IMR-90 (cell line): ENCODE data around the gene CCNL2. TPM values are rescaled to one million over a fixed set of nuclear protein-coding genes. Genes with fewer than 3 reads are reported as not detected.
A peak's percentile ranks its signal among the peaks of the same experiment; 100 is the strongest.

Experiments used
- ATAC-seq: fragments of 200-7000 bp; cut with Tn5 transposase; 2 replicates; pipeline ENCODE4 v1.9.1; 2020; ENCODE audit warnings: low read depth, mild to moderate bottlenecking, moderate library complexity
- BruUV-seq: library from RNA; stranded (reverse); fragments of 400-500 nt; replicated peaks from 2 replicates; lab custom pipeline; 2021; lab: Mats Ljungman, UMichigan
- CTCF ChIA-PET: fragments of 300-600 bp; formaldehyde crosslinking; extraction: SDS; loops from one replicate; lab custom pipeline; 2021; ENCODE audit warnings: antibody characterized with exemption; lab: Yijun Ruan, JAX
- POLR2A ChIA-PET: fragments of 300-600 bp; sonication (Branson Sonifier 250); formaldehyde crosslinking; loops from one replicate; lab custom pipeline; 2022; ENCODE audit warnings: antibody characterized with exemption; ENCODE audit not compliant: unreplicated experiment; lab: Charles Lee
- DNase-seq: peaks from one replicate; pipeline ENCODE4 v3.0.0; 2013
- H2AFZ ChIP-seq: replicated peaks from 2 replicates; pipeline ENCODE3; 2013; ENCODE audit warnings: low read length, mild to moderate bottlenecking; ENCODE audit not compliant: poor library complexity
- H2AK5ac ChIP-seq: 2 replicates; pipeline ENCODE4 v1.6.1; 2013; ENCODE audit warnings: low read depth, low read length, inconsistent platforms
- H2AK9ac ChIP-seq: replicated peaks from 2 replicates; pipeline ENCODE3; 2013; ENCODE audit warnings: mild to moderate bottlenecking, low read depth, low read length, moderate library complexity; ENCODE audit not compliant: poor library complexity
- H2BK120ac ChIP-seq: 2 replicates; pipeline ENCODE4 v1.6.1; 2013; ENCODE audit warnings: low read depth, low read length, inconsistent platforms
- H2BK15ac ChIP-seq: 3 replicates; pipeline ENCODE4 v1.6.1; 2013; ENCODE audit warnings: low read depth, low read length, inconsistent platforms
- H2BK20ac ChIP-seq: 2 replicates; pipeline ENCODE4 v1.6.1; 2013; ENCODE audit warnings: low read depth, mild to moderate bottlenecking, inconsistent platforms, low read length, moderate library complexity
- H2BK5ac ChIP-seq: 2 replicates; pipeline ENCODE4 v1.6.1; 2013; ENCODE audit warnings: mild to moderate bottlenecking, low read depth, low read length, inconsistent platforms; ENCODE audit not compliant: poor library complexity, severe bottlenecking
- H3K14ac ChIP-seq: replicated peaks from 2 replicates; pipeline ENCODE4 v1.6.1; 2013; ENCODE audit warnings: low read depth, low read length, inconsistent platforms
- H3K18ac ChIP-seq: 2 replicates; pipeline ENCODE4 v1.6.1; 2013; ENCODE audit warnings: low read depth, low read length, control low read depth
- H3K23ac ChIP-seq: 2 replicates; pipeline ENCODE4 v1.6.1; 2013; ENCODE audit warnings: low read depth, low read length, inconsistent platforms
- H3K27ac ChIP-seq: 2 replicates; pipeline ENCODE4 v1.5.1; 2013; ENCODE audit warnings: mild to moderate bottlenecking, control low read depth, low read length; ENCODE audit not compliant: insufficient read depth
- H3K27me3 ChIP-seq: 2 replicates; pipeline ENCODE4 v1.6.1; 2013; ENCODE audit warnings: low read length; ENCODE audit not compliant: control insufficient read depth, insufficient read depth
- H3K36me3 ChIP-seq: 2 replicates; pipeline ENCODE4 v1.6.1; 2013; ENCODE audit warnings: low read length, mixed read lengths; ENCODE audit not compliant: control insufficient read depth, insufficient read depth
- H3K4ac ChIP-seq: 2 replicates; pipeline ENCODE4 v1.6.1; 2013; ENCODE audit warnings: low read depth, low read length, inconsistent platforms
- H3K4me1 ChIP-seq: 2 replicates; pipeline ENCODE4 v1.6.1; 2013; ENCODE audit warnings: low read length, mixed read lengths; ENCODE audit not compliant: control insufficient read depth, insufficient read depth
- H3K4me2 ChIP-seq: 2 replicates; pipeline ENCODE4 v1.6.1; 2013; ENCODE audit warnings: low read depth, mild to moderate bottlenecking, control low read depth, low read length, moderate library complexity
- H3K4me3 ChIP-seq: 2 replicates; pipeline ENCODE4 v1.5.1; 2013; ENCODE audit warnings: low read depth, mild to moderate bottlenecking, control low read depth, low read length, moderate library complexity; ENCODE audit not compliant: insufficient read depth
- H3K56ac ChIP-seq: 2 replicates; pipeline ENCODE4 v1.6.1; 2013; ENCODE audit warnings: low read length, inconsistent platforms; ENCODE audit not compliant: insufficient read depth; ENCODE audit errors: extremely low read depth
- H3K79me1 ChIP-seq, 2 experiments: 2 replicates each; pipeline ENCODE4 v1.6.1; 2013; ENCODE audit warnings: low read length in 2 of 2, inconsistent platforms in 1 of 2, low read depth in 1 of 2
- H3K9ac ChIP-seq: 2 replicates; pipeline ENCODE4 v1.6.1; 2013; ENCODE audit warnings: low read depth, low read length, control low read depth
- H3K9me1 ChIP-seq: 2 replicates; pipeline ENCODE4 v1.6.1; 2013; ENCODE audit warnings: low read length, inconsistent platforms; ENCODE audit not compliant: insufficient read depth
- H3K9me3 ChIP-seq: 2 replicates; pipeline ENCODE4 v1.6.1; 2013; ENCODE audit warnings: low read length; ENCODE audit not compliant: control insufficient read depth, insufficient read depth
- H4K20me1 ChIP-seq: 2 replicates; pipeline ENCODE4 v1.6.1; 2013; ENCODE audit warnings: low read length, inconsistent platforms; ENCODE audit not compliant: insufficient read depth
- H4K5ac ChIP-seq: 2 replicates; pipeline ENCODE4 v1.6.1; 2013; ENCODE audit warnings: mild to moderate bottlenecking, low read depth, low read length, control low read depth
- H4K8ac ChIP-seq, 2 experiments: 2 replicates each; pipeline ENCODE4 v1.6.1; 2013; ENCODE audit warnings: low read depth in 2 of 2, low read length in 2 of 2, control low read depth in 1 of 2, inconsistent platforms in 1 of 2
- H4K91ac ChIP-seq: 2 replicates; pipeline ENCODE4 v1.6.1; 2013; ENCODE audit warnings: low read depth, low read length, inconsistent platforms; ENCODE audit not compliant: insufficient read depth
- CHD1 ChIP-seq: IDR thresholded peaks from 2 replicates; pipeline ENCODE4 v1.6.1; 2012; ENCODE audit warnings: low read depth, low read length, improper control_type of control experiment
- CTCF ChIP-seq: conservative IDR thresholded peaks from 2 replicates; pipeline ENCODE4 v1.5.1; 2012; ENCODE audit warnings: mild to moderate bottlenecking, low read depth, low read length, improper control_type of control experiment
- ELK1 ChIP-seq: fragments of 150-350 bp; IDR thresholded peaks from 2 replicates; pipeline ENCODE4 v1.6.1; 2016; ENCODE audit warnings: low read depth, mild to moderate bottlenecking, low read length, moderate library complexity, borderline replicate concordance
- FOS ChIP-seq: fragments of 150-350 bp; IDR thresholded peaks from 2 replicates; pipeline ENCODE4 v1.6.1; 2016; ENCODE audit warnings: low read depth, low read length
- MAFK ChIP-seq: IDR thresholded peaks from 2 replicates; pipeline ENCODE4 v1.6.1; 2012; ENCODE audit warnings: low read depth, low read length, improper control_type of control experiment
- MAZ ChIP-seq: IDR thresholded peaks from 2 replicates; pipeline ENCODE4 v1.6.1; 2012; ENCODE audit warnings: low read depth, mild to moderate bottlenecking, low read length, improper control_type of control experiment, moderate library complexity, borderline replicate concordance
- MXI1 ChIP-seq: IDR thresholded peaks from 2 replicates; pipeline ENCODE4 v1.6.1; 2012; ENCODE audit warnings: low read depth, mild to moderate bottlenecking, low read length, moderate library complexity, borderline replicate concordance
- RAD21 ChIP-seq: IDR thresholded peaks from 2 replicates; pipeline ENCODE4 v1.6.1; 2012; ENCODE audit warnings: low read length, improper control_type of control experiment
- RCOR1 ChIP-seq: IDR thresholded peaks from 2 replicates; pipeline ENCODE4 v1.6.1; 2012; ENCODE audit warnings: mild to moderate bottlenecking, low read length, improper control_type of control experiment; ENCODE audit not compliant: insufficient replicate concordance
- SMC3 ChIP-seq: fragments of 150-350 bp; IDR thresholded peaks from 2 replicates; pipeline ENCODE4 v1.6.1; 2016; ENCODE audit warnings: low read depth, mild to moderate bottlenecking, antibody characterized with exemption, low read length, moderate library complexity
- WGBS, 2 experiments: methylation state at CpG; one replicate each; pipeline versions ENCODE4 v1.1.5 to v1.1.7; 2013; ENCODE audit warnings: missing lambda C conversion rate in 2 of 2; ENCODE audit not compliant: insufficient read length in 1 of 2; ENCODE audit errors: extremely low coverage in 2 of 2; 5-methylcytosine and 5-hydroxymethylcytosine counted together
- dilution Hi-C: fragments of 300-500 bp; cut with HindIII; formaldehyde crosslinking; loops from one replicate; pipeline ENCODE4 v1.14.3; 2018; ENCODE audit warnings: low sequenced_read_pairs; ENCODE audit not compliant: unreplicated experiment
- in situ Hi-C: fragments of 300-500 bp; cut with MboI; formaldehyde crosslinking; loops from 3 replicates; pipeline ENCODE4 v1.14.3; 2019; ENCODE audit warnings: low sequenced_read_pairs, inconsistent platforms, mixed read lengths
- intact Hi-C: fragments of 100-400 bp; cut with micrococcal nuclease; formaldehyde crosslinking; loops from 2 replicates; pipeline ENCODE4 v1.10.0; 2022
- polyA plus RNA-seq, 3 experiments: library from polyadenylated mRNA; depleted of rRNA; stranded (reverse); fragments of >200 nt; gene quantifications; 2 replicates each; pipeline ENCODE4 v1.2.3, GENCODE V29; 2012; ENCODE audit warnings: low replicate concordance in 1 of 3
- total RNA-seq: library from RNA; depleted of rRNA; stranded (reverse); fragments of >200 nt; gene quantifications from 2 replicates; pipeline ENCODE4 v1.2.3, GENCODE V29; 2012

The CCNL2 gene
- total and polyA plus RNA-seq, 2 of the 4 experiments (the other 2 are of a cell fraction): 53.9 to 239 TPM

GRCh38 chr1:1427820-1428148 lies 28.6 kb upstream of the CCNL2 start:
- Histone ChIP-seq H3K79me1 (no peaks in the 10 kb centered on the region), H3K14ac (no peak overlapping the region), H2BK120ac (no peak overlapping the region), H2BK20ac (no peak overlapping the region), H3K9me1 (no peaks in the 10 kb centered on the region), H3K9me3 (no peaks in the 10 kb centered on the region), H3K9ac (peak overlapping the region; percentile 78), H4K20me1 (no peaks in the 10 kb centered on the region), H2AFZ (peak overlapping the region; percentile 85), H3K27me3 (no peaks in the 10 kb centered on the region), H3K36me3 (no peaks in the 10 kb centered on the region), H3K23ac (no peak overlapping the region), H2AK9ac (no peak overlapping the region), H3K4me3 (peak overlapping the region; percentile 58), H2BK15ac (no peak overlapping the region), H4K91ac (no peak overlapping the region), H3K4me2 (0 out of 2 replicates have a peak overlapping the region, but pooled peaks have one; percentile 35), H3K4me1 (peaks cover 17% of the 10 kb centered on the region), H4K8ac (no peak overlapping the region), H3K4ac (no peak overlapping the region), H2AK5ac (no peak overlapping the region), H3K18ac (no peak overlapping the region), H3K56ac (no peak overlapping the region), H4K5ac (no peak overlapping the region), H3K27ac (no peak overlapping the region; the same call in 1 of the 2 replicates), H2BK5ac (no peak overlapping the region)
- dilution Hi-C loops (no loop called here), in situ Hi-C loops (no loop called here), intact Hi-C loops (no loop called here)
- ChIA-PET CTCF (no interaction called here), POLR2A (no interaction called here)
- 0% methylated on average over 6 of the region's 22 CpGs; no CpG with 5 or more reads in 1 of the 2 experiments for WGBS, 2 experiments
- DNase-seq (no peak), ATAC-seq (peak; percentile 9)
- BruUV-seq: no TSS peak
- TF ChIP-seq CHD1: no peak
- TF ChIP-seq SMC3: no peak
- TF ChIP-seq MAFK: no peak
- TF ChIP-seq RAD21: no peak
- no peak for TF ChIP-seq RCOR1
- no peak for TF ChIP-seq MAZ
- TF ChIP-seq FOS: no peak
- no peak for TF ChIP-seq ELK1
- no peak for TF ChIP-seq MXI1
- no peak for TF ChIP-seq CTCF
